Ureter (tissue), 1 donor: ENCODE data around the gene IGFBPL1. TPM values are rescaled to one million over a fixed set of nuclear protein-coding genes. Genes with fewer than 3 reads are reported as not detected.
"Not testable (repeated sequence)": the region's sequence is repeated elsewhere in the genome, so short reads cannot be mapped to it uniquely, and the experiment has no call there.

Experiments
- DNase-seq: peaks from one replicate; pipeline ENCODE4 v3.0.0-alpha.2; 2020; ENCODE audit warnings: low spot score
- total RNA-seq: library from RNA; stranded (reverse); gene quantifications from one replicate; pipeline ENCODE4 v1.2.4, GENCODE V29; 2023
- donor health status: DM: yes; HTN: yes; CAD: no.

The IGFBPL1 gene
- total RNA-seq, 1 donor from 2014 or later = not detected

DNA sequence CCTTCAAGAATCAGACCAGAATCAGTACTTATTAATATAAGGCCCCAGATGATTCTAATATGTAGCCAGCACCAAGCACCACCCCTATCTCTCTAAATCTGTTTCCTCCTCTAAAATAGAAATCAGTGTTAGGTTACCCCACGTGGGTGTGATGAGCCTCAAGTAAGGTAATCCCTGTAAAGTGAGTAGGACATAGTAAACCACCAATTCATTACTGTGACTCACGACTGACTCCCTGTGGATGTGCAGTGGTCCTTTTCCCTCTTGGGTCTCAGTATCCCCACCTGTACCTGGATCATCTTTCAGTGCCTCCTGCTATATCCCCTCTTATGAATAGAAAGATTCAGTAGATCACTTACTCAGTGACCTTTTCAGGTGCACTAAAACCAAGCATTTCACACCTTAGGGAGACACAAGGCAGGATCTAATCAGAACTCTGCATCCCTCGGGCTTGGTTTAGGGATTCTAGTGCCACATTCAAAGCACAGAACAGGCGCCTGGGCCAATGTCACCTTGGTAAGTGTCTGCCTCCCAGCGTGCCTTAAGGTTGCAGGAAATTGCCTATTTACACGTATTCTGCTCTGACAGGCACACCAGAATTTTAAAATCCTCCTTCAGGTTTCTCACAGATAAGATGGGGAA is 43.9 kb downstream of the IGFBPL1 start:
- no peak for DNase-seq

DNA sequence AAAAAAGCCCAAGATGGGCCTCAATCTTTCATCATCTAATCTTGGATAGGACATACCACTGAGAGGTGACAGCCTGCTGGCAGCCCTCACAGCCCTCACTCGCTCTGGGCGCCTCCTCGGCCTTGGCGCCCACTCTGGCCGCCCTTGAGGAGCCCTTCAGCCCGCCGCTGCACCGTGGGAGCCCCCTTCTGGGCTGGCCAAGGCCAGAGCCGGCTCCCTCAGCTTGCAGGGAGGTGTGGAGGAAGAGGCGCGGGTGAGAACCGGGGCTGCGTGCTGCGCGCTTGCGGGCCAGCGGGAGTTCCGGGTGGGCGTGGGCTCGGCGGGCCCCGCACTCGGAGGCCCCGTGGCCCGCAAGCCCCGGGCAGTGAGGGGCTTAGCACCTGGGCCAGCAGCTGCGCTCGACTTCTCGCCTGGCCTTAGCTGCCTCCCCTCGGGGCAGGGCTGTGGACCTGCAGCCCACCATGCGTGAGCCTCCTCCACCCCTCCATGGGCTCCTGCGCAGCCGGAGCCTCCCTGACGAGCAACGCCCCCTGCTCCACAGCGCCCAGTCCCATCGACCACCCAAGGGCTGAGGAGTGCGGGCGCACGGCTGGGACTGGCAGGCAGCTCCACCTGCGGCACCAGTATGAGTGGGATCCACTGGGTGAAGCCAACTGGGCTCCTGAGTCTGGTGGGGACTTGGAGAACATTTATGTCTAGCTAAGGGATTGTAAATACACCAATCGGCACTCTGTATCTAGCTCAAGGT is 46.7 kb downstream of the IGFBPL1 start:
- not testable (repeated sequence) for DNase-seq

DNA sequence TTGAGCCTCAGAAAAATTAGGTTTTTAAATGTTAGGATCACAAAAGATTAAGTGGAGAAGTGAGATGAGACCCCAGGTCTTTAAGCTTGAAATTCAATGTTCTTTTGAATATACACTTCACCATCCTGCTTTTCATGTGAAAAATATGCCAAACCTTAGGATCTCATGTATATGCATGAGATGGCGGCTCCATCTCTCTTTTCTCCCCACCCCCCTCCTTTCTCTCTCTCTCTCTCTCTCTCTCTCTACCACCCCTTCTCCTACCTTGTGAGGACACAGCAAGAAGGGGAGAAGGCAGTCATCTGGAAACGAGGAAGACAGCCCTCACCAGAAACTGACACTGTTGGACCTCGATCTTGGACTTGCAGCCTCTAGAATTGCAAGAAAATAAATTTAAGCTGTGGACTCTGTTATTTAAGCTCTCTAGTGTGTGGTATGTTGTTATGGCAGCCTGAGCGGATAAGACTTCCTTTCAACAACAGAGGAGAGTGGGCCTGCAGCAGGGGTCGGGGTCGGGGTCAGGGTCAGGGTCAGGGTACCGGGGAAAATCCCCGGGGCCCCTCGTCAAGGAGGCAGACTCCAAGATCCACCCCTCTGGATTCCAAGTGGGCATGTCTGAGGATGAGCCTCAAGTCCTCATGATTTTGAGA is 48.1 kb downstream of the IGFBPL1 start:
- no peak for DNase-seq

DNA sequence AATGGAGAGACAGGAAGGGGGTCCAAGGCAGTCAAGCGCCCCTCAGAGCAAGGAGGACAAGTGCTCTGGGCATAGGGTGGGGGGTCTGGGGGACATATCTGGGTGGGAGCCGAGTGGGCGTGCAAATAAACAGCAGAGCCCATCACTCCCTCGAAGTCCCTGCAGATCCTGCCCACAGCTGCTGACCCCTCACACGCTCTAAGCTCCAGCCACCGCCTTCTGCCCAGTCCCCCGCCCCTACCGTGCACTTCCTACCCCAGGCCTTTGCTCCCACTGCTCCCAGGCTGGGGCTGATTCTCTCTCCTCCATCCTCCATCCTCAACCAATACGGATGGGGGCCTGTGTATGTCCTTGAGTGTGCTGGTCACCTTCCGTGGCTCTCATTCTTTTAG is 48.7 kb downstream of the IGFBPL1 start:
- no peak for DNase-seq

DNA sequence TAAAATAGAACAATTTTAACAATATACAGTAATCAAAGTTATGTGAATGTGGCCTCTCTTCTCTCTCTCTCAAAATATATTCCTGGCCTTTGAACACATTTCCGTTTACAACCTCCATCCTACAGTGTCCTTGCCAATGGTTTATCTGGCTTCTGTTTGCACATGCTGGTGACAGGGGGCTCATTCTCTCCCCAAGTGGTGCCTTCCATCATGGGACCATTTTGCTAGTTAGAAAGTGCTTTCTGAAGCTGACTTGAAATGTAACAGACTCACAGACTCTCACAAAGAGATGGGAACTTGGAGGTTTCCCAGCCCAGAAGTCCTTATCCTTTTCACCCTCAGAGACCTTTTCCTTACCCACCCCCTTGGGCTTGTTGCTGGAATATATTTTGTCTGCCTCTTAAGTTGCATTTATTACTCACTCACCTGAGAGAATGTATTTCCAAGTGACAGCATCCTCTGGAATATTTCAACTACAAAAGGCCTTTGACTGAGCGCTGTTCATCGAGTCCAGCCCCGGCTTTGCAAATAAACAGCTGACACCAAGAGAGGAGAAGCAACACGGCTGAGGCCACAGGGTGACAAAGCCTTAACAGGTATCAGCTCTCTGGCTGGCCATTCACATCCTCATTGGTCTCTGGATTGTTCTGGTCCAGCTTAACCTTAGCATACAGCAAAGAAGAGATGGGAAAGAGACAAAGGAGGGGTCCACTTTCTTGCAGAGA is 49.2 kb downstream of the IGFBPL1 start:
- DNase-seq = no peak

DNA sequence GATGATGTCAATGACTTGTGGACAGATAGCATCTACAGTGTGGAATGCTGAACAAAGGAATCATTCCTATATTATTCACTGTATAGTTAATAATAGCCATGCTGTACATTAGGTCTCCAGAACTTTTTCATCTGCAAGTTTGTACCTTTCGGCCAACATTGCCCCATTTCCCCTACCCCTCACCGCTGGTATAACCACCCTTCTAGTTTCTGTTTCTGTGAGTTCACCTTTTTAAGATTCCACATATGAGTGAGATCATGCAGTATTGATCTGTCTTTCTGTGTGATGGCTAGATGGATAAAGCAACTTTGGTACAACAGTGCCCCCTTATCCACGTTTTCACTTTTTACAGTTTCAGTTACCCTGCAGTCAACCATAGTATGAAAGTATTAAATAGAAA is 50.6 kb downstream of the IGFBPL1 start:
- DNase-seq = no peak

DNA sequence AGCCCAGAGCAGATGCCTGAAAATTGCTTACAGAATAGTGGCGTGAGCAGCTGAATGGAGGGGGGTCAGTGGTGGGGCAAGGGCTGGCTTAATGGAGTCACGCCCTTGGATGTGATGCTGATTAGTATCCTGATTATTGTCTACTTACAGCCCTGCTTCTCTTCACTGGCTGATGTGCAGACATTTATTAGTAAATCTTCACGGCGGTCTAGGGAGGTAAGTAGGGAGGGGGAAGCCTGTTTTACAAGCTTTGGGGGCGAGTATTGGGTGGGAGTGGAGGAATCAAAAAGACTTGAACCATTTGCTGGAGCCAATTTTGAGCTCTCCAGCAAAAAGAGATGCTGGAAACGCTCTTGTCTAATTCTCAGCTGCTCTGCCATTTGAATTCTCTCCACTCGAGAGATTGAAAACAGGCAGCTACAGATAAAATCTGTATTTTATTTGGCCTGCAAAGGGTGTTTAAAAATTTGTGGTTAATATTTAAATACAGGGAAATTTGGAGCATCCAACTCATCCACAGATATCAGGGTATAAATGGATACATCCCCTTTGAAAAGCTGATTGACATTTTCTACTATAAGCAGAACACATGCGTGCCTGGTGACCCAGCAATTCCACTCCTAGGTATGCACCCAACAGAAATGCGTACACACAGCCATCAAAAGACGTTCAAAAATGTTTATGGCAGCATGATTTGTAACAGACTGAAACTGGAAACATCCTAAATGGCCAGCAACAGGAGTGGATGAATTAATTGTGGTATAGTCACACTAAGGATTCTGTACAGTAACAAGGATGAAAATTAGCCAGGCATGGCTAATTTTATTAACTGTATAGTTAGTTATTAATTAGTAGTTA is 51.3 kb downstream of the IGFBPL1 start:
- DNase-seq = no peak

DNA sequence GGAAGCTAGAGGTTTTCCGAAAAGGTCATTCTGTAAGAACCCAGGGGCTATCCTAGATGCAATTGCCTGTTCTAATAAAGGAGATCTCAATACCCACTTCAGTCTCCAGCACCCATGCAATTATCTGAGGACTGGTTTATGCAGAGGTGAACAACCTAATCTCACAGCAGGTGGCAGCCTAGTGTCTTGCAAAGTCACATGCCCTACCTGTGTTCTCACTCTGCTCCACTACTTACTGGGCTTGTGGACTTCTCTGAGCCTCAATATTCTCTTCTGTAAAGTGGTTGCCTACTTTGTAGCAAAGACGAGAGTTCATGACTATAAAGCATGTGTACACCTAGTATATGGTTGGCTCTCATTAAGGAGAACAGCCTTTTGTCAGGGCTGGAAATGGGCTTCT is 52.8 kb downstream of the IGFBPL1 start:
- no peak for DNase-seq

DNA sequence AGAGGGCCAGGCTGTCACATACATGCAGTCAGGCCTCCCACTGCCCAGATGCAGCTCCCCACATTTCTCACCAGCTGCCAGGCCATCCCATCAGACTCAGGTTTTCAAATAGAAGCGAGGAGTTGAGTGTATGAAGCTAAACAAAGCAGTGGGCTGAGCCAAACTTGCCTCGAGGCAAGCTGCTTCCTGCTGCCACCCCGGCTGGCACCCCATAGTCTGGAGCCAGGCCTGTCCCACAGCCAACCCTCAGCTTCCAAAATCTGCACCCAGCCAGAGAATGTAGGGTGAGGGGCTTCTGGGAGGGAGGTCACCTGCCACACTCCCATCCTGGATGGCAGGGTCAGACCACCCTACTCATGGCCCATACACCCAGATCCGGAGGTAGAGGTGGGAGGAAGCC is 54.1 kb downstream of the IGFBPL1 start:
- no peak for DNase-seq

DNA sequence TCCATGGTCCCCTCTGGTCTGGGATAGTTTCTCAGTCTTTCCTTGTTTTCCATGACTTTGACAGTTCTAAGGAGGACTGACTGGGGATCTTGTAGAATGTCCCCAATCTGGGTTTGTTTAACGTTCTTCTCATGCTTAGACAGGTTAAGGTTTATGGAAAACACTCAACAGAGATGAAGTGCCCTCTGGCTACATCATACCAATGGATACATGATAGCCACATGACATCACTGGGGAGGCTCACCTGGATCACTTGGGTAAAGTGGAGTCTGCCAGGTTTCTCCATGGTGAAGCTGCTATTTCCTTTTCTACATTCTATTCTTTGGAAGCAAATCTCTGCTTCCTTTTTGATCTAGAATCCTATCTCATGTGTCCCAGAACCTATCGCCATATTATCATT is 55.5 kb downstream of the IGFBPL1 start:
- no peak for DNase-seq

DNA sequence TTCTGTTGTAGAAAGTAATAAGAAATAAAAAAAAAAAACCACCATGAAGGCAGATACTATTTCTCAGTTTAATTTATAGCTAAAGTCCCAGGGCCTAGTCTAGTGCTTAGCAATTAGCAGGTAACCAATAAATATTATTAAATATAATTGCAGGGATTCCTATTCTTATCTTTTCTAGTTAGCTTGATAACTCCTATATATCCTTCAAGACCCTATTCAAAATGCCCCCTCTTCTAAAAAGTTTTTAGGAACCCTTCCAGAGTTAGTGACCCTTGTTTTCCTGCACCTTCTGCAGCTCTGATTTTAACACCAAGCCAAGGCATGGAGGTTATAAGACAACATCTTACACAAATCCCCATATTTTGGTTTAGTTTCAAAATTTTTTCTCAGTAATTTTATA is 56.4 kb downstream of the IGFBPL1 start:
- no peak for DNase-seq

DNA sequence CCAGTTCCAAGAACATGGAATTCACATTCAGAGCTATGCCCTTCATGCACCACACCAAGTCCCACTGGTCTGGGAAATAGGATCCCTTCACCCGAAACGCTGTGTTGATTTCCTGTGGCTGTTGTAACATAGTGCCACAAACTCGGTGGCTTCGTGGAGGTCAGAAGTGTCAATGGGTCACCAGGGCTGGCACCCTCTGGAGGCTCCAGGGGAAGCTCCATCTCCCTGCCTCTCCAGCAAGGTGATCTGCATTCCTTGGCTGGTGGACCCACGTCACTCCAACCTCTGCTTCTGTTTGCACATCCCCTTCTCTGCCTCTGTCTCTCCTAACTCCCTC is 60.7 kb downstream of the IGFBPL1 start:
- no peak for DNase-seq

DNA sequence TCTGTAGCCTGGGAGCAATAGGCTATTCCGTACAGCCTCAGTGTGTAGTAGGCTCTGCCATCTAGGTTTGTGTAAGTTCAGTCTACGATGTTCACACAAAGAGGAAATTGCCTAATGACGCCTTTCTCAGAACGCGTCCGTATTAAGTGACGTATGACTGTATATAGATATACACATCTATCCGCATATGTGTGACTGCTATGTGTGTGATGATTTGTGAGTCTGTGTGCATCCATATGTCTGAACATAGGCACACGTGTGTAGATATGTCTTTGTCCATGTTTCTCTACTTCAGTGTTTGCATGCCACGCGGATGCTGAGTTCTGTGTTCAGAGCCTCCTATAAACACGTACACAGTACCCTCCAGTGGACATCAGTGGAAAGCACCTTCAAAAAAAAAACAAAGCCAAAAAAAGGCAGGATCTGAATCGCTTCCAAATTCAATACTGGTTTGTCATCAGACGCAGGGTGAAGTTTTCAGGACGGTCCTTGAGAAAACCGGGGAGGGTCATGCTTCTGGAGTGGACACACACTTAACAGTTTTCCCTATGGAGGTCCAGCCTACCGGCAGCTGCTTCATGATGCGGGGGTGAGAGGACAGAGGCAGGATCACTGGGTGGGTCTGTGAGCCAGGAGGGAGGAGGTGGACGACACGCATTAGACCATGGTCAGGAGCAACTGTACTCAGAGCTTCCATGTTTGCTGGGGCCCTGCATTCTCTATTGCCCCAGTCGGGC is 61.2 kb downstream of the IGFBPL1 start:
- DNase-seq = peak; percentile 59

DNA sequence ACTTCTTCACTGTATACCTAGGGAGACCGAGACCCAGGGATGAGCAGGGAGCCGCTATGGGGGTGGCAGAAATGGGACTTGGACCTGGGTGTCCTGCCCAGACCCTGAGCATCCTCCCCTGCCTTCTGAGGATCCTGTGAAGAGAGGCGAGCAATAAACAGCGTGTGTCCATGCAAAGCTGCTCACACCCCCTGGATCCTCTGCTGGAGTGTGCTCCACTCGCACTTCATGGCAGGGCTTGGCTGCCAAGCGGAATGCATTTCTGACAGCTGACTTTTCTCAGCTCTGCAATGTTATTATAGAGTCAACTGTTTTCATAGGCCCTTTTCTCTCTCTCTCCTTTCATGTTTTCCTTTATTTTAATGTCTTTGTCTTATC is 62.8 kb downstream of the IGFBPL1 start:
- no peak for DNase-seq

DNA sequence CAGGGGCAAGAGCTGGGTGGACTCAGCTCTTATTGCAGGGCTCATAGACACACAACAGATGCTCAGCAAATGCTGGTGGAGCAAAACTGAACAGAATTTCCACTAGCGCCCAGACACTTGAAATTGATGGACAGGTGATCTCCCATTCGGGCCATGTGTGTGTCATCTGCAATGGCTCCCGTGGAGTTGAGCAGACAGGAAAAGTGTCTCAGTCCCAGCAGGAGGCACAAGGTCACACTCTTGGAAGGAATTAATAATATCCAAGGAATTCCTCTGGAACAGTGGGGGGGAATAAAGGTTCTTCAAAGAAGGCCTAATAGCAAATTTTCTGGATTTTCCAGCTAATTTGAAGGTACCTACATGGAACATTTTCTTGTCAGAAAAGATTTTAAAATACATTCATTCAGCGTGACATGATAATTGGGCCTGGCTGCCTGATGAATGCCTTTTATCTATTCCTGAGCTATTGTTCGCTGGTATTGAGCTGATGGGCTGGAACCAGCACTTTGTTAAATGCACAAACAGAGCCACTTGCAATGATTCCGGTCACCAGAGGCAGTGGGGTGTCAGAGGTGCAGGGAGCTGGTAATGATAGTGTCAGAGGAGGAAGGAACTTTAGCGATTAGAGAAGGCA is 63.3 kb downstream of the IGFBPL1 start:
- DNase-seq = no peak

DNA sequence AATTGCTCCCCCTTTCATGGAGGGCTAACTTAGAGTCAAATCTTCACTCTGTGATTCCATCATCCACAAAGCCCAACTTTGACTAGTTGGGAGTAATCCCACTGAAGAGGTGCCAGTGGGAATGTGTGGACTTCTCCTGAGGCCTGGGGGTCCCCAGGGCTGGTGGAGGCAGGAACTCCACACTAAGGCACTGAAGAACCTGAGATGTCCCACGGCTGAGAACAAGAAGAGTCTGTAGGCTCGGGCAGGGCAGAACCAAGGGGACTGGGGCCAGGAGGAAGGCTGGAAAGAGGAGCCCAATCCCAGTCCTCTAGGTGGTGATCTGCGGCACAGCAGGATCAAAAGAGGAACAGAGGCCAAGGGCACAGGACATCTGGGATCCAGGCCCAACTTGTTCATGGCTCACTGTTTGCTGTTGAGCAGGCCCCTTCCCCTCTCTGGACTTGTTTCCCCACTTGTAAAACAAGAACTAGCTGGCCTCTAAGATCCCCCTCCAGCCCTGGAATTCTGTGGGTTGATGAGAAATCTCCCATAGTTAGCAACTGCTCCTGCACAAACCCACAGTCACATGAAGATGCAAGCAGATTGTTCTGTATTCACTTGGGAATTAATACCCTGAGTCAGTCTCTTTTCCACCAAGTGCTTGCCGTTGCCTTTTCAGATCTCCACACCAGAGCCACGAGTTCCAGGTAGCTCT is 64.4 kb downstream of the IGFBPL1 start:
- no peak for DNase-seq

DNA sequence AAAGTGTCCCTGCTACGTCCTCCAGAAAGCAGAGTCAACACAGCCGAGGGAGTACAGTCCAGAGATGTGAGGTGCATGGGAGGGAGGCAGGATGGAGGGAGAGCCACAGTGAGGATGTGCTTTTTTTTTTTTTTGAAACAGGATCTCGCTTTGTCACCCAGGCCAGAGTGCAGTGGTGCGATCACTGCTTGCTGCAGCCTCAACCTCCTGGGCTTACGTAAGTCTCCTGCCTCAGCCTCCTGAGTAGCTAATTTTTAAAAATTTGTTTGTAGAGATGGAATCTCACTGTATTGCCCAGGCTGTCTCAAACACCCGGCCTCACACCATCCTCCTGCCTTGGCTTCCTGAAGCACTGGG is 65.0 kb downstream of the IGFBPL1 start:
- no peak for DNase-seq

DNA sequence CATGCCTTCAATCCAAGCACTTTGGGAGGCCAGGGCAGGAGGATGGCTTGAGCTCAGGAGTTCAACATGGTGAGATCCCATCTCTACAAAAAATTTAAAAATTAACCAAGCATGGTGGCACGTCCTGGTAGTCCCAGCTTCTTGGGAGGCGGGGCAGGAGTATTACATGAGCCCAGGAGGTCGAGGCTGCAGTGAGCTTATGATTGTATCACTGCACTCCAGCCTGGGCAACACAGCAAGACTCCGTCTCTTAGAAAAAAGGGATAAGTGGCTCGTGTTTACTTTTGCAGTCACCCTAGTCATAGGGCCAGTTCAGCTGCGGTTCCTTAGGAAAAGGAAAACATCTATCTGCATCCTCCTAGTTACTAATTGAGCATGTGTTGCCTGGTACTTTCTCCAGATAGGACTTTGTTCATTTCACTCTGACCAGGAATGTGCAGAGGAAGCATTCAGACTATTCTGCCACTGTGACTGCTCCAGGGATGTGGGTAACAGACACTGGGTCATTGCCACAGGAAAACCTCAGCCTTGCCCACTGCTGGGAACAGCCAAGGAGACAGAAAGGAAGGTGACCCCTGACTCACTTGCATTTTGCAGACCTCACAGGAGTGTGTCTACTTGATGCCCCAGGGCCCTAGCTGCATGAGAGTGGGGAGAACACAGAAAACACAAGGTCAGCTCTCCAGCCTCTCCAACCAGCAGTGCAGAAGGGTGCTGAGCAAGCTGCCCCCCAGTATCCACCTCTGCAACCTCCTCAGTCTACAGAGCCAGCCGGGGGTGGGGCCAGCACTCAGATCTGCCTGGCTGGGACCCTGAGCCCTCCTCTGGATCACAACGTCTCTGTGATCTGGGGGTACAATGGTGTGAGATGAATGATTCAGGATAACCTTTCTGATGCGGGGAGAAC is 65.6 kb downstream of the IGFBPL1 start:
- no peak for DNase-seq
